ENCODE data around the gene CDC42EP1. TPM values are rescaled to one million over a fixed set of nuclear protein-coding genes. Genes with fewer than 3 reads are reported as not detected.

CDC42EP1 gene
- total and polyA plus RNA-seq, 2 experiments from 2014 or later: 83.8 to 122 TPM

DNA sequence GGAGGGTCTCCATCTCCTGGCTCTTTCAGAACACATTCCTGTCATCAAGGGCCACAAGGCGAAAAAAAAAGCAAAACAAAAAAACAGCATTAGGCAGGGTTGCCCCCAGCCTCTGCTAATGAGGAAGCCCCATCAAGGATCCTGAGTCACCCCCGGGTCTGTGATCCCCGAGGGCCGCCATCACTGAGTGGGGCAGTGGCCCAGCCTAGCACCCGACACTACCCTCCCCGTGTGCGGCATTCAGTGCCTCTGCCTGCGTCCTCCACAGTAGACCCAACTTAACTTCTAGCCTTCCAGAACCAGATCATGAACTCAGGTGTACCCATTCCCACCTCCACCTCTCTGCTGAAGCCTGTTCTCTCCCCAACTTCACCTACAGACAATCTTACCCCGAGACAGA, 6.6 kb upstream of the CDC42EP1 start:
- Histone ChIP-seq H3K27ac (no peak overlapping the region), H3K36me3 (ENCODE audit: low read depth) (no peaks in the 10 kb centered on the region), H3K9me2 (ENCODE audit: insufficient read depth) (no peaks in the 10 kb centered on the region), H3K4me2 (ENCODE audit: unreplicated experiment) (no peak overlapping the region), H3K27me3 (replicated peaks; ENCODE audit: insufficient read depth) (no peaks in the 10 kb centered on the region), H3F3A (ENCODE audit: insufficient read depth) (no peaks in the 10 kb centered on the region; the same call in 1 of the 2 replicates), H4K20me1 (ENCODE audit: insufficient read depth) (no peaks in the 10 kb centered on the region), H3K9ac (no peak overlapping the region), H3K9me3 (ENCODE audit: low read depth) (no peaks in the 10 kb centered on the region), H3K79me2 (ENCODE audit: insufficient read depth) (no peaks in the 10 kb centered on the region), H2AFZ (no peak overlapping the region), H3K4me3 (no peak overlapping the region), H3K4me1 (ENCODE audit: insufficient read depth) (peaks cover 24% of the 10 kb centered on the region)
- in situ Hi-C loops (cut with MboI): no loop called here
- no peak for TF ChIP-seq EZH2phosphoT487 (IDR thresholded peaks at IDR 0.05; ENCODE audit: insufficient read depth, low read depth)
- no peak for TF ChIP-seq EZH2 (IDR thresholded peaks at IDR 0.05; ENCODE audit: insufficient read depth, poor library complexity, severe bottlenecking)
- WGBS, 2 experiments (ENCODE audit: low coverage in 1 of 2, low lambda C conversion rate in 2 of 2, missing lambda C conversion rate in 2 of 2): 89 to 90% methylated on average over 9 of the region's 9 CpGs
- no peak for DNase-seq

DNA sequence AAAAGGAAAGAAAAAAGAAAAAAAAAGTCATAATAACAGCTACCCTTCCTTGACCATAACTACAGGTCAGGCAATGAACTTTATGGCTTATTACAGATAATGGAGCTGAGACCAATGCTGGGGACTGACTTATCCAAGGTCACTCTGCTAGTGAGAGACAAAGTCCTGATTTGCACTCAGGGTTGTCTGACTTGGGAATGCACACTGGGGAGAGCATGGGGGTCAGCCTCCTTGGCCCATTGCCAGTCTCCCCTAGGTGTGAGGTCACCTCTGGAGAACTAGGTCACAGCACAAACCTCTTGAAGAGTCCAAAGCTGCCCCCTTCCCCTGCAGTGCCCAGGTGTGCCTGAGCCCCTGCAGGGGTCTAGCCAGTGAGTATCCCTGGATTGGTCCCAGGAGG, 5.3 kb upstream of the CDC42EP1 start:
- DNase-seq: no peak

DNA sequence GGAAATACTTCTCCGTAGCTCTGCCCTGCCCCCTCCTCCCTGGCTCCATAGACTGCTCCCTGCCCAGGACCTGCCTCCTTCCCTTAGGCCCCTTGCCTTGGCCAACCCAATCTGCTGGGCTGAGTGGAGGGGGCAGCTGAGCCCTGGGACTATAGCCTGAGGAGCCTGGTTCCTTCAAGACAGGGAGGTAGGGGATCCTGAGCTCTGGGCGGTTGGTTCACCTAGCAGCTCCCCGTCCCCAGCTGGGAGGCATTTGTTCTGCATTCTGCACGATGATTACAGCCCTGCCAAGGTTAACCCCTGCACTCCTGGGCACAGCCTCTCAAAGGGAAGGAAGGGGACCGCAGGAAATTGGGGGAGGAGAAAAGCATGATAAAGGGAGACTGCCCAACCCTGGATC, 3.6 kb upstream of the CDC42EP1 start:
- DNase-seq: no peak
- H3K9ac ChIP-seq: no peak overlapping the region
- TF ChIP-seq EZH2 (IDR thresholded peaks at IDR 0.05; ENCODE audit: insufficient read depth, poor library complexity, severe bottlenecking) (no peak), EZH2phosphoT487 (IDR thresholded peaks at IDR 0.05; ENCODE audit: insufficient read depth, low read depth) (no peak)
- H3K4me2 ChIP-seq (ENCODE audit: unreplicated experiment): no peak overlapping the region
- H3K27me3 ChIP-seq (replicated peaks; ENCODE audit: insufficient read depth): no peaks in the 10 kb centered on the region
- WGBS, 2 experiments (ENCODE audit: low coverage in 1 of 2, low lambda C conversion rate in 2 of 2, missing lambda C conversion rate in 2 of 2): 23 to 40% methylated on average over 5 of the region's 5 CpGs
- in situ Hi-C loops (cut with MboI): no loop called here
- H4K20me1 ChIP-seq (ENCODE audit: insufficient read depth): no peaks in the 10 kb centered on the region
- H3K4me1 ChIP-seq (ENCODE audit: insufficient read depth): peaks cover 18% of the 10 kb centered on the region
- H3K9me2 ChIP-seq (ENCODE audit: insufficient read depth): no peaks in the 10 kb centered on the region
- H3K4me3 ChIP-seq: no peak overlapping the region
- H3K27ac ChIP-seq: no peak overlapping the region
- no peaks in the 10 kb centered on the region for H3K9me3 ChIP-seq (ENCODE audit: low read depth)
- no peaks in the 10 kb centered on the region; the same call in 1 of the 2 replicates for H3F3A ChIP-seq (ENCODE audit: insufficient read depth)
- no peaks in the 10 kb centered on the region for H3K36me3 ChIP-seq (ENCODE audit: low read depth)
- peaks cover 19% of the 10 kb centered on the region for H3K79me2 ChIP-seq (ENCODE audit: insufficient read depth)
- H2AFZ ChIP-seq: no peak overlapping the region

More for the DNA sequence above, 5.3 kb upstream of the CDC42EP1 start:
- Histone ChIP-seq H3K4me2 (ENCODE audit: unreplicated experiment) (no peak overlapping the region), H3K9me2 (ENCODE audit: insufficient read depth) (no peaks in the 10 kb centered on the region), H4K20me1 (ENCODE audit: insufficient read depth) (no peaks in the 10 kb centered on the region), H3K9ac (no peak overlapping the region), H3K36me3 (ENCODE audit: low read depth) (no peaks in the 10 kb centered on the region), H3K4me3 (no peak overlapping the region), H3K79me2 (ENCODE audit: insufficient read depth) (0 out of 2 replicates have a peak, but pooled peaks cover 5% of the 10 kb centered on the region), H3K27ac (no peak overlapping the region), H3K27me3 (replicated peaks; ENCODE audit: insufficient read depth) (no peaks in the 10 kb centered on the region), H3K9me3 (ENCODE audit: low read depth) (no peaks in the 10 kb centered on the region), H3K4me1 (ENCODE audit: insufficient read depth) (peaks cover 18% of the 10 kb centered on the region), H3F3A (ENCODE audit: insufficient read depth) (no peaks in the 10 kb centered on the region; the same call in 1 of the 2 replicates), H2AFZ (no peak overlapping the region)
- in situ Hi-C loops (cut with MboI): no loop called here
- TF ChIP-seq EZH2 (IDR thresholded peaks at IDR 0.05; ENCODE audit: insufficient read depth, poor library complexity, severe bottlenecking) (no peak), EZH2phosphoT487 (IDR thresholded peaks at IDR 0.05; ENCODE audit: insufficient read depth, low read depth) (no peak)

DNA sequence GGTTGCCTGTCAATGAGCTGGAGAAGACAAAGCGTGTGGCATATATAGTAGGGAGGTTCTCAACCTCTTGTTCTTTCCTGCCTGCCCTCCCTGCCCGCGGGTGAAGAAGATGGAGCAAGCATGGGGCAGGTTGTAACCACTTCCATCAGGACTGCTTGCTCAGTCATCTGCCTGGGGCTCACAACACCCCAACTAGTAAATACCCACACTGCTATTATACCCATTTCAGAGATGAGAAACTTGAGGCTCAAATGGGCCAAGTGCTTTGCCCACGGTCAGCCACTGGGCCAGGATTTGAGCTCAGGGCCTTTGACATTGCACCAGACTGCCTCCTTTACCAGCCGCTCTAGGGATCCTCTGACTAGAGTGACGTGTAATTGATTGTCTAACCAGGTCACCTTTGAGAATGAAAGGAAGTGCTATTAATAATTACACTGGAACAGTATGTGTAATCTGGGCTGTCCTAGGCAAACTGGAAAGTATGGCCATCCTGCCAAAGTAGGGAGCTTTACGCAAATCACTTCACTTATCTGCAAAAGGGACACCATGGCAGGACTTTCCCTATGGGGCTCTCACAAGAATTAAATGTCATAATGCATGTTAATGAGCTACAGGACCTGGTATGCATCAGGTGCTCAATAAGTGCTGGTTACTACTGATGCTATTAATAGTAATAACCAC, 2.8 kb upstream of the CDC42EP1 start:
- no peak overlapping the region for H3K9ac ChIP-seq
- in situ Hi-C loops (cut with MboI): no loop called here
- WGBS, 2 experiments (ENCODE audit: low coverage in 1 of 2, low lambda C conversion rate in 2 of 2, missing lambda C conversion rate in 2 of 2): 91% methylated on average over 7 of the region's 7 CpGs

More for the DNA sequence above, 2.8 kb upstream of the CDC42EP1 start:
- H3K4me2 ChIP-seq (ENCODE audit: unreplicated experiment): no peak overlapping the region
- TF ChIP-seq EZH2 (IDR thresholded peaks at IDR 0.05; ENCODE audit: insufficient read depth, poor library complexity, severe bottlenecking): no peak
- TF ChIP-seq EZH2phosphoT487 (IDR thresholded peaks at IDR 0.05; ENCODE audit: insufficient read depth, low read depth): no peak
- H2AFZ ChIP-seq: no peak overlapping the region
- H3K79me2 ChIP-seq (ENCODE audit: insufficient read depth): peaks cover 26% of the 10 kb centered on the region
- no peaks in the 10 kb centered on the region for H4K20me1 ChIP-seq (ENCODE audit: insufficient read depth)
- no peak overlapping the region for H3K4me3 ChIP-seq
- no peaks in the 10 kb centered on the region for H3K36me3 ChIP-seq (ENCODE audit: low read depth)
- no peaks in the 10 kb centered on the region for H3K27me3 ChIP-seq (replicated peaks; ENCODE audit: insufficient read depth)
- peaks cover 17% of the 10 kb centered on the region for H3K4me1 ChIP-seq (ENCODE audit: insufficient read depth)
- no peak for DNase-seq
- peaks cover 6% of the 10 kb centered on the region for H3F3A ChIP-seq (ENCODE audit: insufficient read depth)
- no peak overlapping the region for H3K27ac ChIP-seq
- no peaks in the 10 kb centered on the region for H3K9me3 ChIP-seq (ENCODE audit: low read depth)
- no peaks in the 10 kb centered on the region for H3K9me2 ChIP-seq (ENCODE audit: insufficient read depth)

All from GM23248 (cell line).